ENCODE data around the gene GTF2I. TPM values are rescaled to one million over a fixed set of nuclear protein-coding genes. Genes with fewer than 3 reads are reported as not detected.

Gene GTF2I
- total RNA-seq, 2 experiments from 2014 or later = 105 to 109 TPM

GRCh38 chr7:74709880-74710671 is 52.6 kb downstream of the GTF2I start:
- peak in 1 of 14 experiments; percentile 10 for DNase-seq
- Mint-ChIP-seq H3K27ac (no peak overlapping the region), H3K36me3 (ENCODE audit: low read depth) (peaks cover 91% of the 10 kb centered on the region), H3K4me1 (ENCODE audit: low read depth) (no peaks in the 10 kb centered on the region), H3K27me3 (no peaks in the 10 kb centered on the region), H3K4me3 (no peak overlapping the region), H3K9me3 (no peaks in the 10 kb centered on the region)
- Histone ChIP-seq H3K4me3 (ENCODE audit: low read length) (no peak overlapping the region), H3K4me1 (ENCODE audit: insufficient read depth, low read length) (no peaks in the 10 kb centered on the region), H3K27me3 (ENCODE audit: control insufficient read depth in 1 of 2, insufficient read depth in 2 of 2, low read length in 2 of 2) (no peaks in the 10 kb centered on the region), H3K36me3 (ENCODE audit: insufficient read depth, low read length) (peaks cover 80% of the 10 kb centered on the region), H3K9me3 (ENCODE audit: control insufficient read depth in 1 of 2, insufficient read depth in 1 of 2, low read length in 2 of 2) (peaks cover 0 to 11% of the 10 kb centered on the region in 2 experiments), H3K27ac (ENCODE audit: low read depth in 1 of 2, low read length in 2 of 2) (no peak overlapping the region)
- no peak for TF ChIP-seq CTCF (IDR thresholded peaks at IDR 0.05)
- ATAC-seq (ENCODE audit: poor library complexity) = no peak
- ChIA-PET CTCF (interaction anchor here (1.2 kb wide), 1 partner anchor 11 kb away, joined by 4 read pairs; no protein-coding TSS in a partner anchor), POLR2A (no interaction called here)
- intact Hi-C loops (cut with DNase I, micrococcal nuclease) = loop anchor here in 1 of 2 experiments (10.0 kb wide), 1 partner anchor 295 kb away; no protein-coding TSS in a partner anchor

- Mint-ChIP-seq H3K9me3 (no peaks in the 10 kb centered on the region), H3K36me3 (ENCODE audit: low read depth) (peaks cover 93% of the 10 kb centered on the region), H3K4me3 (no peak overlapping the region), H3K4me1 (ENCODE audit: low read depth) (peaks cover 9% of the 10 kb centered on the region), H3K27me3 (no peaks in the 10 kb centered on the region), H3K27ac (no peak overlapping the region)
- no peaks in the 10 kb centered on the region for H3K4me1 ChIP-seq (ENCODE audit: insufficient read depth, low read length)
- no peak for ATAC-seq (ENCODE audit: poor library complexity)
- H3K36me3 ChIP-seq (ENCODE audit: insufficient read depth, low read length) = peaks cover 82% of the 10 kb centered on the region
- no peak overlapping the region for H3K4me3 ChIP-seq (ENCODE audit: low read length)
- no peak overlapping the region for H3K27ac ChIP-seq (ENCODE audit: low read depth in 1 of 2, low read length in 2 of 2)
- no peaks in the 10 kb centered on the region for H3K27me3 ChIP-seq (ENCODE audit: control insufficient read depth in 1 of 2, insufficient read depth in 2 of 2, low read length in 2 of 2)
- peaks cover 0 to 11% of the 10 kb centered on the region in 2 experiments for H3K9me3 ChIP-seq (ENCODE audit: control insufficient read depth in 1 of 2, insufficient read depth in 1 of 2, low read length in 2 of 2)
- CTCF ChIA-PET = no interaction called here
- no peak for DNase-seq
- intact Hi-C loops (cut with DNase I, micrococcal nuclease) = loop anchor here in 1 of 2 experiments (10.0 kb wide), 1 partner anchor 299 kb away; no protein-coding TSS in a partner anchor
- POLR2A ChIA-PET = no interaction called here
- TF ChIP-seq CTCF (IDR thresholded peaks at IDR 0.05) = no peak
Observed at GRCh38 chr7:74713567-74713966, 56.0 kb downstream of the GTF2I start.

GRCh38 chr7:74717889-74718288 is 60.4 kb downstream of the GTF2I start:
- ATAC-seq (ENCODE audit: poor library complexity) = no peak
- H3K36me3 ChIP-seq (ENCODE audit: insufficient read depth, low read length) = peaks cover 64% of the 10 kb centered on the region
- no peak for TF ChIP-seq CTCF (IDR thresholded peaks at IDR 0.05)
- Mint-ChIP-seq H3K27me3 (no peaks in the 10 kb centered on the region), H3K36me3 (ENCODE audit: low read depth) (peaks cover 83% of the 10 kb centered on the region), H3K4me3 (no peak overlapping the region), H3K27ac (peak overlapping the region; percentile 76), H3K9me3 (no peaks in the 10 kb centered on the region), H3K4me1 (ENCODE audit: low read depth) (peaks cover 9% of the 10 kb centered on the region)
- CTCF ChIA-PET = no interaction called here
- H3K4me3 ChIP-seq (ENCODE audit: low read length) = no peak overlapping the region
- peaks cover 0 to 9% of the 10 kb centered on the region in 2 experiments for H3K9me3 ChIP-seq (ENCODE audit: control insufficient read depth in 1 of 2, insufficient read depth in 1 of 2, low read length in 2 of 2)
- intact Hi-C loops (cut with DNase I, micrococcal nuclease) = loop anchor here in 1 of 2 experiments (10.0 kb wide), 1 partner anchor 303 kb away; no protein-coding TSS in a partner anchor
- H3K4me1 ChIP-seq (ENCODE audit: insufficient read depth, low read length) = no peaks in the 10 kb centered on the region
- no peak for DNase-seq
- no peak overlapping the region for H3K27ac ChIP-seq (ENCODE audit: low read depth in 1 of 2, low read length in 2 of 2)
- POLR2A ChIA-PET = no interaction called here
- no peaks in the 10 kb centered on the region for H3K27me3 ChIP-seq (ENCODE audit: control insufficient read depth in 1 of 2, insufficient read depth in 2 of 2, low read length in 2 of 2)

Measured in CD4-positive, alpha-beta T cell (primary cell).